AG09309 (cell line): Measurements from ENCODE around the gene CREG2.

ENCODE experiments used
- DNase-seq: peaks from one replicate; pipeline ENCODE4 v3.0.0-alpha.2; 2010; ENCODE audit warnings: low read depth
- H3K4me3 ChIP-seq: 2 replicates; pipeline ENCODE4 v1.5.1; 2011; ENCODE audit warnings: mild to moderate bottlenecking, low read depth, low read length, moderate library complexity; ENCODE audit not compliant: control insufficient read depth
- TF ChIP-seq, protein P1 (sequence below): IDR thresholded peaks from 2 replicates; pipeline ENCODE4 v1.5.1; 2011; ENCODE audit warnings: mild to moderate bottlenecking, low read depth, low read length, inconsistent platforms; ENCODE audit not compliant: insufficient read depth, control insufficient read depth; ENCODE audit errors: missing control alignments

Gene CREG2

GRCh38 chr2:101396316-101396717 is 9.0 kb upstream of the CREG2 start:
- no peak overlapping the region for H3K4me3 ChIP-seq
- TF ChIP-seq, protein P1, sequence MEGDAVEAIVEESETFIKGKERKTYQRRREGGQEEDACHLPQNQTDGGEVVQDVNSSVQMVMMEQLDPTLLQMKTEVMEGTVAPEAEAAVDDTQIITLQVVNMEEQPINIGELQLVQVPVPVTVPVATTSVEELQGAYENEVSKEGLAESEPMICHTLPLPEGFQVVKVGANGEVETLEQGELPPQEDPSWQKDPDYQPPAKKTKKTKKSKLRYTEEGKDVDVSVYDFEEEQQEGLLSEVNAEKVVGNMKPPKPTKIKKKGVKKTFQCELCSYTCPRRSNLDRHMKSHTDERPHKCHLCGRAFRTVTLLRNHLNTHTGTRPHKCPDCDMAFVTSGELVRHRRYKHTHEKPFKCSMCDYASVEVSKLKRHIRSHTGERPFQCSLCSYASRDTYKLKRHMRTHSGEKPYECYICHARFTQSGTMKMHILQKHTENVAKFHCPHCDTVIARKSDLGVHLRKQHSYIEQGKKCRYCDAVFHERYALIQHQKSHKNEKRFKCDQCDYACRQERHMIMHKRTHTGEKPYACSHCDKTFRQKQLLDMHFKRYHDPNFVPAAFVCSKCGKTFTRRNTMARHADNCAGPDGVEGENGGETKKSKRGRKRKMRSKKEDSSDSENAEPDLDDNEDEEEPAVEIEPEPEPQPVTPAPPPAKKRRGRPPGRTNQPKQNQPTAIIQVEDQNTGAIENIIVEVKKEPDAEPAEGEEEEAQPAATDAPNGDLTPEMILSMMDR: no peak
- peak; percentile 80 for DNase-seq

DNA sequence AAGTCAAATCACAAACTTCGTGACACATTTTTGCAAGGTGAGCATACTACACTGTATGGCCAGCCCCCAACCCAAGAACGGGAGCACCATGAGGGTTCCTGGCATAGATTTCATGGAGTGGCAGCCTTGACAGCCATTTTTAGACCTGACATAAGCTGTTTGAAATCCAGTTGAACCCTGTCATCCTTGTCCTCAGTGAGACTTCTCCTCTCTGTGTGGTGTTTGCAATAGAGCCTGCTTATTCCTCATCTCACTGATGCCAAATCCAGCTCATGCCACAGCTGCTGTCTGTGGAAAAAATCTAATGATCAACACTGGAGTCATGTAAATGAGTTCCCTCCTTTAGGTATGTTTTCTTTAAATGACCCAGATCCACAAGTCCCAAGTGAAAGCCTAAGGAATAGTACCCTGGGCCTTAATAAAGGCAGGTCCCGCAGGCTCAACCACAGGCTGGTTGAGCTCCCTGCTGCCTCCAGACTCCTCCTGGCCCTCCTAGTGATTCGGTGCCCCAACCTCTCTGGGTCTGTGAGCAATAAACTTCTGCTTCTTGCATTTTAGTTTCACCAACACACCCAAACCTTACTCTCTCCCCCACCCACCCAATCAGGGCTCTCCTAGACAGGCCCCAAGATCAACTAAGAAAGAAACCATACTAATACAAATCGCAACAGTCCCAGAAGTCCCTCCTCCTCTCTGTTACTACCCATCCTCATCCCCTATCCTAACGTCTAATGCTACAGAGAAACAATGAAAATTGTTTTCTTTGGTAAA is 8.4 kb upstream of the CREG2 start:
- TF ChIP-seq, protein P1: no peak
- DNase-seq: no peak
- H3K4me3 ChIP-seq: no peak overlapping the region

DNA sequence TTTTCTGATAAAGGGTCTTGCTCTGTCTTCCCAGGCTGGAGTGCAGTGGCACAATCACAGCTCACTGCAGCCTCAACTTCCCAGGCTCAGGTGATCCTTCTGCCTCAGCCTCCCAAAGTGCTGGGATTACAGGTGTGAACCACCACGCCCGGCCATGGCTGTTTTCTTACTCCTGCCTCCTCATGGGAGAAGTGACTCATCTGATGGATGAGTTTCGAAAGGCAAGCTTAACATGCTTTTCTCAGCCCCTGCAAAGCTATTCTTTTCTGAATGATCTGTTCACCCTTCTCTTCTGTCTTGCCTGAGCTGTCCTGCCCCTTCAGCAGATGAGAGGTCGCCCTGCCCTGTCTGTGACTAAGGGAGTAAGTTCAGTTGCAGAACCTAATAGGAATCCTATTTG is 929 bp upstream of the CREG2 start:
- DNase-seq: no peak
- no peak overlapping the region for H3K4me3 ChIP-seq
- TF ChIP-seq, protein P1: no peak

GRCh38 chr2:101386599-101387150 is 628 bp downstream of the CREG2 start:
- TF ChIP-seq, protein P1: no peak
- no peak for DNase-seq
- H3K4me3 ChIP-seq: peak overlapping the region; percentile 4

- TF ChIP-seq, protein P1: no peak
- no peak overlapping the region for H3K4me3 ChIP-seq
- DNase-seq: no peak
These were observed 4.2 kb downstream of the CREG2 start for GRCh38 chr2:101383016-101383541.

GRCh38 chr2:101382442-101382841 is 4.9 kb downstream of the CREG2 start:
- no peak overlapping the region for H3K4me3 ChIP-seq
- DNase-seq: no peak
- TF ChIP-seq, protein P1: no peak

DNA sequence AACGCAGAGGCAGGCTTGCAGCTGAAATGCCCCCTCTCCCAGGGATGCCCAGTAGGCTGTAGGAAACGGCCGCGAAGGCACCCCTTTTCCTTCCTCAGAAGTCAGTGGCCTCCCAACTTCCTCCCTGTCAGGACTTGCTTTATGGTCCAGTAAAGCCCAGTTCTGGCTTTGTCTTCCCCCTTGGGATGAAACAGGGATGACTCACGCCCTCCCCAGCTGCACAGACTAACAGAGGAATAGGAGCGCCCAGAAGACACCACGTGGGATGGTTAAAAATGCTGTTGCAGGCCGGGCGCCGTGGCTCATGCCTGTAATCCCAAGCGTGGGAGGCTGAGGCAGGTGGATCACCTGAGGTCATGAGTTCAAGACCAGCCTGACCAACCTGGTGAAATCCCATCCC is 6.9 kb downstream of the CREG2 start:
- H3K4me3 ChIP-seq: no peak overlapping the region
- TF ChIP-seq, protein P1: no peak
- DNase-seq: no peak
